ENCODE measurements around the gene UBAP1L. TPM values are rescaled to one million over a fixed set of nuclear protein-coding genes. Genes with fewer than 3 reads are reported as not detected.
"Not testable (repeated sequence)": the region's sequence is repeated elsewhere in the genome, so short reads cannot be mapped to it uniquely, and the experiment has no call there.

The UBAP1L gene
- polyA plus RNA-seq, 1 donor: 4.9 TPM

- H3K27ac ChIP-seq (ENCODE audit: low read length): no peak overlapping the region
- peak; percentile 86 to 88 for DNase-seq
- H3K4me1 ChIP-seq (ENCODE audit: control insufficient read depth, insufficient read depth, low read length): peaks cover 21% of the 10 kb centered on the region
- no peaks in the 10 kb centered on the region for H3K27me3 ChIP-seq (ENCODE audit: control insufficient read depth, insufficient read depth, low read length)
- no CpG with 5 or more reads among the region's 19 CpGs for WGBS (ENCODE audit: insufficient coverage, low lambda C conversion rate)
- no peaks in the 10 kb centered on the region for H3K9me3 ChIP-seq (ENCODE audit: control insufficient read depth, low read depth, low read length)
- peak overlapping the region; percentile 21 for H3K4me3 ChIP-seq (ENCODE audit: low read length)
- peaks cover 14% of the 10 kb centered on the region for H3K36me3 ChIP-seq (ENCODE audit: control insufficient read depth, insufficient read depth, low read length)
These were observed 65.6 kb downstream of the UBAP1L start for GRCh38 chr15:65049418-65049840.

- WGBS (ENCODE audit: insufficient coverage, low lambda C conversion rate): 100% methylated on average over 1 of the region's 2 CpGs
- Histone ChIP-seq H3K36me3 (ENCODE audit: control insufficient read depth, insufficient read depth, low read length) (peaks cover 10% of the 10 kb centered on the region), H3K27ac (ENCODE audit: low read length) (no peak overlapping the region), H3K4me1 (ENCODE audit: control insufficient read depth, insufficient read depth, low read length) (peaks cover 30% of the 10 kb centered on the region), H3K4me3 (ENCODE audit: low read length) (no peak overlapping the region), H3K9me3 (ENCODE audit: control insufficient read depth, low read depth, low read length) (no peaks in the 10 kb centered on the region), H3K27me3 (ENCODE audit: control insufficient read depth, insufficient read depth, low read length) (no peaks in the 10 kb centered on the region)
- DNase-seq: no peak
These were observed 66.8 kb downstream of the UBAP1L start for GRCh38 chr15:65048241-65048640.

GRCh38 chr15:65044724-65045481 lies 70.1 kb downstream of the UBAP1L start, which contains the start of gene SLC51B:
Gene SLC51B, plus strand, starts transcription at chr15:65045387. Its CDS starts 4,618 bp downstream, at chr15:65050005.
- peak; percentile 95 to 98 for DNase-seq
- H3K27ac ChIP-seq (ENCODE audit: low read length): peak within 1 kb of the TSS; percentile 95
- no CpG with 5 or more reads among the region's 7 CpGs for WGBS (ENCODE audit: insufficient coverage, low lambda C conversion rate)
- H3K4me1 ChIP-seq (ENCODE audit: control insufficient read depth, insufficient read depth, low read length): peaks cover 55% of the 10 kb centered on the region
- H3K27me3 ChIP-seq (ENCODE audit: control insufficient read depth, insufficient read depth, low read length): no peaks in the 10 kb centered on the region
- H3K36me3 ChIP-seq (ENCODE audit: control insufficient read depth, insufficient read depth, low read length): no peaks in the 10 kb centered on the region
- H3K9me3 ChIP-seq (ENCODE audit: control insufficient read depth, low read depth, low read length): no peaks in the 10 kb centered on the region
- H3K4me3 ChIP-seq (ENCODE audit: low read length): peak within 1 kb of the TSS; percentile 43

GRCh38 chr15:65044218-65044617 lies 70.8 kb downstream of the UBAP1L start:
- peak overlapping the region; percentile 95 for H3K27ac ChIP-seq (ENCODE audit: low read length)
- no CpG with 5 or more reads among the region's 5 CpGs for WGBS (ENCODE audit: insufficient coverage, low lambda C conversion rate)
- DNase-seq: peak; percentile 81 to 90
- not testable (repeated sequence) for H3K27me3 ChIP-seq (ENCODE audit: control insufficient read depth, insufficient read depth, low read length); H3K36me3 ChIP-seq (ENCODE audit: control insufficient read depth, insufficient read depth, low read length); H3K4me3 ChIP-seq (ENCODE audit: low read length); H3K9me3 ChIP-seq (ENCODE audit: control insufficient read depth, low read depth, low read length)
- H3K4me1 ChIP-seq (ENCODE audit: control insufficient read depth, insufficient read depth, low read length): peaks cover 51% of the 10 kb centered on the region

GRCh38 chr15:65042776-65043327 lies 72.1 kb downstream of the UBAP1L start:
- no peak overlapping the region for H3K4me3 ChIP-seq (ENCODE audit: low read length)
- DNase-seq: peak in 1 of 2 donors; percentile 77
- no peaks in the 10 kb centered on the region for H3K9me3 ChIP-seq (ENCODE audit: control insufficient read depth, low read depth, low read length)
- H3K27me3 ChIP-seq (ENCODE audit: control insufficient read depth, insufficient read depth, low read length): no peaks in the 10 kb centered on the region
- WGBS (ENCODE audit: insufficient coverage, low lambda C conversion rate): no CpG with 5 or more reads among the region's 4 CpGs
- H3K4me1 ChIP-seq (ENCODE audit: control insufficient read depth, insufficient read depth, low read length): peaks cover 58% of the 10 kb centered on the region
- H3K27ac ChIP-seq (ENCODE audit: low read length): peak overlapping the region; percentile 95
- no peaks in the 10 kb centered on the region for H3K36me3 ChIP-seq (ENCODE audit: control insufficient read depth, insufficient read depth, low read length)

Other genes starting within 250 kb of the UBAP1L start
- 5.6 TPM for gene ANKDD1A, start 203.3 kb downstream of the UBAP1L start, polyA plus RNA-seq
- gene SPG21, start 125.3 kb downstream of the UBAP1L start, polyA plus RNA-seq: 168 TPM
- gene MTFMT, start 85.6 kb downstream of the UBAP1L start, polyA plus RNA-seq: 14.4 TPM
- gene SLC51B, start 69.8 kb downstream of the UBAP1L start, polyA plus RNA-seq: 20.2 TPM
- 3.6 TPM for gene RASL12, start 47.2 kb downstream of the UBAP1L start, polyA plus RNA-seq
- 0.04 TPM for gene KBTBD13, start 38.5 kb downstream of the UBAP1L start, polyA plus RNA-seq
- gene PDCD7, start 18.6 kb upstream of the UBAP1L start, polyA plus RNA-seq: 21.0 TPM
- 50.0 TPM for gene CLPX, start 70.1 kb upstream of the UBAP1L start, polyA plus RNA-seq
- 2.8 TPM for gene CILP, start 96.3 kb upstream of the UBAP1L start, polyA plus RNA-seq
- 14.0 TPM for gene PARP16, start 171.7 kb upstream of the UBAP1L start, polyA plus RNA-seq
- not detected for gene RNU5A-1, start 180.9 kb upstream of the UBAP1L start, polyA plus RNA-seq
- not detected for gene RNU5B-1, start 189.5 kb upstream of the UBAP1L start, polyA plus RNA-seq